SK-N-SH treated with all-trans-retinoic acid at 6 μM for 48 hours (cell line): ENCODE data around the gene HSPB7.
"Not testable (repeated sequence)": the region's sequence is repeated elsewhere in the genome, so short reads cannot be mapped to it uniquely, and the experiment has no call there.

ENCODE experiments used
- ATAC-seq: fragments of 200-7000 bp; cut with Tn5 transposase; 3 replicates; pipeline ENCODE4 v1.9.1; 2020; ENCODE audit warnings: mild to moderate bottlenecking, moderate library complexity
- ARNTL ChIP-seq: fragments of 450-650 bp; formaldehyde crosslinking; IDR thresholded peaks from 2 replicates; pipeline ENCODE4 v1.5.0; 2020; ENCODE audit warnings: low read depth, mild to moderate bottlenecking, moderate library complexity, borderline replicate concordance
- BACH2 ChIP-seq: fragments of 250-450 bp; sonication (Bioruptor Pico); IDR thresholded peaks from 2 replicates; pipeline ENCODE4 v1.9.0; 2021; ENCODE audit warnings: mild to moderate bottlenecking, borderline replicate concordance
- CREB5 ChIP-seq: fragments of 250-450 bp; sonication (Bioruptor Pico); IDR thresholded peaks from 2 replicates; pipeline ENCODE4 v1.5.1; 2020; ENCODE audit warnings: low read depth, mild to moderate bottlenecking, moderate library complexity
- CSRNP3 ChIP-seq: fragments of 250-450 bp; sonication (Bioruptor Pico); IDR thresholded peaks from 2 replicates; pipeline ENCODE4 v1.5.1; 2021; ENCODE audit warnings: mild to moderate bottlenecking, moderate library complexity
- ESRRG ChIP-seq: fragments of 250-450 bp; sonication (Bioruptor Pico); IDR thresholded peaks from 2 replicates; pipeline ENCODE4 v1.6.1; 2021; ENCODE audit warnings: mild to moderate bottlenecking
- GLIS3 ChIP-seq: fragments of 250-450 bp; sonication (Bioruptor Pico); IDR thresholded peaks from 2 replicates; pipeline ENCODE4 v1.5.0; 2020; ENCODE audit warnings: mild to moderate bottlenecking, moderate library complexity
- ISL1 ChIP-seq: fragments of 250-450 bp; sonication (Bioruptor Pico); IDR thresholded peaks from 2 replicates; pipeline ENCODE4 v2.1.2; 2022; ENCODE audit warnings: mild to moderate bottlenecking, moderate library complexity
- OSR1 ChIP-seq: fragments of 250-450 bp; sonication (Bioruptor Pico); IDR thresholded peaks from 2 replicates; pipeline ENCODE4 v1.8.0; 2022; ENCODE audit warnings: moderate library complexity, mild to moderate bottlenecking, inconsistent platforms
- PATZ1 ChIP-seq: fragments of 250-450 bp; sonication (Bioruptor Pico); IDR thresholded peaks from 2 replicates; pipeline ENCODE4 v1.8.0; 2020; ENCODE audit warnings: mild to moderate bottlenecking, moderate library complexity, borderline replicate concordance
- POU6F1 ChIP-seq: fragments of 250-450 bp; sonication (Bioruptor Pico); IDR thresholded peaks from 2 replicates; pipeline ENCODE4 v1.8.0; 2021; ENCODE audit warnings: low read depth, mild to moderate bottlenecking, moderate library complexity, borderline replicate concordance
- PPARA ChIP-seq: fragments of 250-450 bp; sonication (Bioruptor Pico); IDR thresholded peaks from 2 replicates; pipeline ENCODE4 v1.5.0; 2020; ENCODE audit warnings: mild to moderate bottlenecking, borderline replicate concordance
- RARB ChIP-seq: fragments of 250-450 bp; sonication (Bioruptor Pico); IDR thresholded peaks from 2 replicates; pipeline ENCODE4 v1.8.0; 2021; ENCODE audit warnings: mild to moderate bottlenecking, moderate library complexity
- TCF4 ChIP-seq: fragments of 250-450 bp; sonication (Bioruptor Pico); IDR thresholded peaks from 2 replicates; pipeline ENCODE4 v1.8.0; 2021; ENCODE audit warnings: mild to moderate bottlenecking, moderate library complexity, borderline replicate concordance
- TOX ChIP-seq: fragments of 250-450 bp; sonication (Bioruptor Pico); IDR thresholded peaks from 2 replicates; pipeline ENCODE4 v1.8.0; 2021; ENCODE audit warnings: mild to moderate bottlenecking, moderate library complexity, borderline replicate concordance
- TSHZ2 ChIP-seq: fragments of 250-450 bp; sonication (Bioruptor Pico); IDR thresholded peaks from 2 replicates; pipeline ENCODE4 v1.5.0; 2020; ENCODE audit warnings: mild to moderate bottlenecking, moderate library complexity
- ZC3H10 ChIP-seq: fragments of 250-450 bp; sonication (Bioruptor Pico); IDR thresholded peaks from 2 replicates; pipeline ENCODE4 v1.5.1; 2021; ENCODE audit warnings: mild to moderate bottlenecking, moderate library complexity
- ZFP3 ChIP-seq: fragments of 250-450 bp; sonication (Bioruptor Pico); IDR thresholded peaks from 2 replicates; pipeline ENCODE4 v1.5.0; 2020; ENCODE audit warnings: mild to moderate bottlenecking, moderate library complexity
- ZFP30 ChIP-seq: fragments of 450-650 bp; formaldehyde crosslinking; IDR thresholded peaks from 2 replicates; pipeline ENCODE4 v1.5.0; 2022; ENCODE audit warnings: mild to moderate bottlenecking, moderate library complexity
- ZNF565 ChIP-seq: fragments of 450-650 bp; formaldehyde crosslinking; conservative IDR thresholded peaks from 2 replicates; pipeline ENCODE4 v1.5.0; 2020; ENCODE audit warnings: low read depth, mild to moderate bottlenecking, moderate library complexity
- ZNF70 ChIP-seq: fragments of 450-650 bp; formaldehyde crosslinking; IDR thresholded peaks from 2 replicates; pipeline ENCODE4 v1.5.0; 2020; ENCODE audit warnings: mild to moderate bottlenecking, moderate library complexity
- ZNF8 ChIP-seq: fragments of 450-650 bp; formaldehyde crosslinking; IDR thresholded peaks from 2 replicates; pipeline ENCODE4 v1.5.0; 2020; ENCODE audit warnings: mild to moderate bottlenecking, moderate library complexity

HSPB7 gene

GRCh38 chr1:15981679-15982078, 36.2 kb downstream of the HSPB7 start:
- ATAC-seq, result no peak

GRCh38 chr1:15977947-15978346, 39.9 kb downstream of the HSPB7 start:
- not testable (repeated sequence) for ATAC-seq
- peak; percentile 66; the same call in 1 of the 2 replicates for TF ChIP-seq ZNF8 (CRISPR knock-in tag)
- TF ChIP-seq, all 23 proteins: peak for 1; not testable (repeated sequence) for 22

More at GRCh38 chr1:15981679-15982078, 36.2 kb downstream of the HSPB7 start:
- TF ChIP-seq ZFP30, result no peak
- no peak for TF ChIP-seq ZNF565
- TF ChIP-seq POU6F1 (CRISPR knock-in tag), result no peak
- TF ChIP-seq TOX (CRISPR knock-in tag), result no peak
- TF ChIP-seq PPARA (CRISPR knock-in tag), result no peak
- no peak for TF ChIP-seq ZNF8 (CRISPR knock-in tag)
- TF ChIP-seq RARB, result no peak
- TF ChIP-seq BACH2 (CRISPR knock-in tag), result no peak
- TF ChIP-seq ZNF70 (CRISPR knock-in tag), result no peak

- peak; percentile 98 for ATAC-seq
- TF ChIP-seq ZFP30 (no peak), ZNF70 (CRISPR knock-in tag) (no peak), ESRRG (CRISPR knock-in tag) (no peak), ISL1 (no peak), CREB5 (no peak), ZNF565 (no peak), POU6F1 (CRISPR knock-in tag) (no peak), GLIS3 (no peak), CSRNP3 (CRISPR knock-in tag) (no peak), ZC3H10 (CRISPR knock-in tag) (no peak), RARB (no peak), PATZ1 (CRISPR knock-in tag) (no peak), BACH2 (CRISPR knock-in tag) (no peak), ZNF8 (CRISPR knock-in tag) (no peak), OSR1 (CRISPR knock-in tag) (no peak), ZFP3 (CRISPR knock-in tag) (no peak), TCF4 (CRISPR knock-in tag) (no peak), TOX (CRISPR knock-in tag) (no peak)
Observed at GRCh38 chr1:15975805-15976680, 41.8 kb downstream of the HSPB7 start, which contains the start of gene ZBTB17. TSS of gene ZBTB17 (minus strand) at chr1:15976101. CDS start at chr1:15948495, 27,606 bp downstream.

GRCh38 chr1:15975358-15975804, 42.5 kb downstream of the HSPB7 start:
- ATAC-seq, result peak; percentile 90
- no peak for TF ChIP-seq TSHZ2 (CRISPR knock-in tag)
- no peak for TF ChIP-seq PPARA (CRISPR knock-in tag)
- TF ChIP-seq ZC3H10 (CRISPR knock-in tag), result no peak
- no peak for TF ChIP-seq OSR1 (CRISPR knock-in tag)
- no peak for TF ChIP-seq ARNTL (CRISPR knock-in tag)
- no peak for TF ChIP-seq CSRNP3 (CRISPR knock-in tag)
- TF ChIP-seq ISL1, result no peak
- no peak for TF ChIP-seq TCF4 (CRISPR knock-in tag)
- TF ChIP-seq ESRRG (CRISPR knock-in tag), result no peak
- TF ChIP-seq ZFP3 (CRISPR knock-in tag), result no peak
- TF ChIP-seq ZNF70 (CRISPR knock-in tag), result no peak
- TF ChIP-seq ZNF8 (CRISPR knock-in tag), result no peak
- TF ChIP-seq ZNF565, result no peak
